Right hindlimb (tissue), 1 donor: ENCODE measurements around the gene TTLL4.
A peak's percentile ranks its signal among the peaks of the same experiment; 100 is the strongest.

Experiments used
- DNase-seq: peaks from one replicate; pipeline ENCODE4 v3.0.0-alpha.2; 2018

TTLL4 gene

DNA sequence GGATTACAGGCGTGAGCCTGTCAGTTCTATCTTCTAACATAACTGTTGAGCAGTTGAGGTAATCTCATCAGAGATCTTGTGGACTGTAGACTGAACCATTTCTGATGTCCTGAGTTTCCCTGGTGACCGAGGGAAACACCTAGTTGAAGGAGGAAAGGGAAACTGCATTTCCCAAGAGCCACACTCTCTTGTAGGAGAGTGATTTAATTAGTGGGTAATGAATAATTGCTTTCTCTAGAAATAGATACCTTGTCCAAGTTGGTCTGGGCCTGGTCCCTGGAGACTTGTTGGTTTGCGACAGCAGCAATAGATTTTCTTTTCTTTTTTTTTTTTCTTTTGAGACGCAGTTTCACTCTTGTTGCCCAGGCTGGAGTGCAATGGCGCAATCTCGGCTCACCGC, 7.4 kb downstream of the TTLL4 start:
- DNase-seq = no peak

DNA sequence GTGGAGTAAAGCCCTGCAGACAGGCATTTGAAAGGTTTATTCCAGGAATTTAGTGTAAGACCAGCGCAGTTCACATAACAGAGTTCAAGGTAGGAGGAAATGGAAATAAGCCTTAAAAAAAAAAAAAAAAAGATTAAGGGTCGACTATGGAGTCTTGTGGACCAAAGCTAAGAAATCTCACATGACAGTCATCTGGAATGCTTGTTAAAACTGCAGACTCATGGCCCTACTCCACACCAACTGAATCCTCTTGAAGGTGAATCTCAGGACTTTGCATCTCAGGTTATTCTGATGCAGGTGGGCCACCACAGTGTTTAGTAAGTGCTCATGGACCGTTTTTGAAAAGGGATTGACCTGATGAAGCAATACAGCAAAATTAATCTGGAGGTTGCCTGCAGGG, 8.8 kb downstream of the TTLL4 start:
- no peak for DNase-seq

GRCh38 chr2:218720048-218721041, 9.7 kb downstream of the TTLL4 start:
- no peak for DNase-seq

DNA sequence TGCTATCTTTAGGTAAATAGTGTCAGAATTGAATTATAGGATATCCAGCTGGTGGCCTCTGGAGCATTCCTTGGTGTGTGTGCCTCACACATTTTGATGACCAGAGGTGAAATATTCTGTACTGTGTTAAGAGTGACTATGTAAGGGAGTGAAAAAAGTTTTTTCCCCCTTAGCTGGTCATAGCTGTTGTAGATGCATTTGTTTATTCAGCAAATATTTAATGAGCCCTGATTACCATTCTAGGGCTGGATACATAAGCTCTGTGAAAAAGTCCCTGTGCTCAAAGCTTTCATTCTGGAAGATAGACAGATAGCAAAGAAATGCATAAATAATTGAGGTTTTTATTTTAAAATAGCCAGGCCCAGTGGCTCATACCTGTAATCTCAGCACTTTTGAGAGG, 10.9 kb downstream of the TTLL4 start:
- no peak for DNase-seq

DNA sequence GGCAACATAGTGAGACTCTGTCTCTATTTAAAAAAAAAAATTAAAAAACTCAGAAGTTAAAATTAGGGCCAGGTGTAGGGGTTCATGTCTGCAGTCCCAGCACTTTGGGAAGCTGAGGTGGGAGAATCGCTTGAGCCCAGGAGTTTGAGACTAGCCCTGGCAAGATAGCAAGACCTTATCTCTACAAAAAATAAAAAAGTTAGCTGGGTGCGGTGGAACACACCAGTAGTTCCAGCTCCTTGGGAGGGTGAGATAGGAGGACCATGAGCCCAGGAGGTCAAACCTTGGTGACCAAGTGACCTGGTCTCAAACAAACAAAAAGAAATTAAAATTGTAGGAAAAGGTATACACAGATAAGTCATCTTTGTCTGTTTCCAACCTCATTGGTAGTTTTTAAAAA, 11.3 kb downstream of the TTLL4 start:
- no peak for DNase-seq

- DNase-seq = no peak
Measured at GRCh38 chr2:218722419-218722818, 11.8 kb downstream of the TTLL4 start.

DNA sequence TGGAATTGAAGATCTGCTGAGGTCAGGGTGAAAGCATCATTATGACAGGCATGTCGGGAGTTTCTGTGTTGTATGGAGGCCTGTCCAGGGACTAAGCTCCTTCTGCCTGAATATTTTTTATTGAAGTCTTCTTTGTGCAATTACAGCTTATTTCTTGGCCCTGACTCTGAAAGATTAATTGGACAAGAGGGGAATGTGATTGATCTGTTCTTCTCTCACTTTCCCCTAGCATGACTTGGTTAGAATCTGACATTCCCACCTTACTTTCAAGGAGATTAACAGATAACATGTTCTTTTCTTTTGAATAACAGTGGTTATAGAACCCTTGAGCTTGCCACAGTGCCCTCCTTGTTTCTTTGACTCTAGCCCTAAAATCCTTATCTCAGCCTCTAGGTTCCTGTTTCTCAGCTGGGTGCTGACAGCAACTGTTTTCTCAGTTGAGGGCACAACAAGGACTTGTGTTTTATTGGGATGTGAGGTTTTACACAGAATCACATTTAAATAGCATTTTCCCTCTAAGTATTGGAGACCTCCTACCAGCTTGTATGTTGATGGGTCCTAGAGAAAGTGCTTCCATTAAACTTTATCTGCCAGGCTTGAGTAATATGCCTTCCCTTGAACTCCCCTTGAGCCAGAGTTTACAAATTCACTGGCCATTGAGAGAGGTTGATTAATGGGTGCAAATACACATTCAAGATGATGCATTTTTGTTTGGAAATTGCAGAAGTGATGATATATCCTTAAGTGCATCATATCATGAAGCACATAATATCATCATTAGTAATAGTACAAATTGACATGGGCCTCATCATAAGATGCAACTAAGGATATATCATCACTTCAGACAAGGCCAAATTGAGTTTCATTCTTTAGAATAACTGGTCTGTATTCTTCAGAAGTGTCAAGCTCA, 12.5 kb downstream of the TTLL4 start:
- DNase-seq = no peak

- no peak for DNase-seq
Measured at GRCh38 chr2:218726004-218726574, 15.5 kb downstream of the TTLL4 start.

DNA sequence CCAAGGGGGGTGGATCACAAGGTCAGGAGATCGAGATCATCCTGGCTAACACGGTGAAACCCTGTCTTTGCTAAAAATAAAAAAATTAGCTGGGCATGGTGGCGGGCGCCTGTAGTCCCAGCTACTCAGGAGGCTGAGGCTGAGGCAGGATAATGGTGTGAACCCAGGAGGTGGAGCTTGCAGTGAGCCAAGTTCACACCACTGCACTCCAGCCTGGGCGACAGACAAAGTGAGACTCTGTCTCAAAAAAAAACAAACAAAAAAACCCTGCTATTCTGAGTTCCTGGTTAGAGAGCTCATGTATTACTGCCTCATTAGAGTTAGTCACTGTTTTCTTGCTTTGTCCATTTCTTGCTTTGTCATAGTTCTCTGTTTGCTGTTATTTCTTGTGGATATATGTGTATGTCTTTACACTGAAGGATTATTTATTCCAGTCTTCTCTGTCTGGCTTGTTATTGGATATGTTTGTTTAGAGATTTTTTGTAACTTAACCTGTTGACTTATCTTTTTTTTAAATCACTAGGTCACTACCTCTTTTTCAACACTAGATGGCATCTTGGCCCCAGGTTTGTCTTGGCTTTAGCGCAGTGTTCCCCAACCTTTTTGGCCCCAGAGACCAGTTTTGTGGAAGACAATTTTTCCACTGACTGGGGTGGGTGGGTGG, 17.0 kb downstream of the TTLL4 start:
- no peak for DNase-seq

- DNase-seq = no peak
Measured at GRCh38 chr2:218729640-218730039, 19.0 kb downstream of the TTLL4 start.

- DNase-seq = no peak
Measured at GRCh38 chr2:218732052-218732760, 21.6 kb downstream of the TTLL4 start.

- no peak for DNase-seq
Measured at GRCh38 chr2:218732761-218733158, 22.1 kb downstream of the TTLL4 start.

- DNase-seq = no peak
Measured at GRCh38 chr2:218733171-218734021, 22.8 kb downstream of the TTLL4 start.

DNA sequence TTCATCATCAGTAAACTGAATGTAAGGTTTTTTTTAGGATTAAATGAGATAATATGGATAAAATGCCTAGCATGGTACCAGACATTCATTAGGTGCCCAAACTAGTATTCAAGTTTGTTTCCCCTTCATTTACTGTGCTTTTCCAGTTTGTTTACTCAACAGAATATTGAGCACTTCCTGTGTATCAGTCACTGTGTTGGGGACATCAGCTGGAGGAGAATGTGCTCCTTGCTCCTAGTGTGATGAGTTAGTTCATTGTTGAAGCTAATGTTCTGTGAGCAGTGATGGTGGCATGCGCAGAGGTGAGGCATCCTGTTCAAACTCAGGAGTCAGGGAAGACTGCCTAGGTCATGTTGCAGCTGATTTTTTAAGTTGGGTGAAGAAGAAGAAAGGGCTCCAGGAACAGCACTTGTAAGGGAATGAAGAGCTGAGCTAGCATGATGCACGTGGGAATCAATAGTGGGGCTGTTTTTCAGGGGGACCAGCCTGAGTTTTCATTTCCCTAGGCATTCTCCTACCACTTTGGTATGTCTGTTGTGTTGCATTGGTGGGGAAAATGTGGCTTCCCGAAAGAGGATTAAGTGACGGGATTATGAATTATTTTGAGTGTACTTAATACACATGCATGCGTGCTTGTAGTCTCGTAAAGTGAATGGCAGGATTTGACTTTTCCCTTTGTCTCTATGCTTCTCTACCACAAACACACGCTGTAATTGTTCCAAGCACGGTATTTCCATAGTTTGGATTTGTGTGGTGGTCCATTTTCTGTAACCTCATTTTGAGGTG, 23.7 kb downstream of the TTLL4 start:
- no peak for DNase-seq

DNA sequence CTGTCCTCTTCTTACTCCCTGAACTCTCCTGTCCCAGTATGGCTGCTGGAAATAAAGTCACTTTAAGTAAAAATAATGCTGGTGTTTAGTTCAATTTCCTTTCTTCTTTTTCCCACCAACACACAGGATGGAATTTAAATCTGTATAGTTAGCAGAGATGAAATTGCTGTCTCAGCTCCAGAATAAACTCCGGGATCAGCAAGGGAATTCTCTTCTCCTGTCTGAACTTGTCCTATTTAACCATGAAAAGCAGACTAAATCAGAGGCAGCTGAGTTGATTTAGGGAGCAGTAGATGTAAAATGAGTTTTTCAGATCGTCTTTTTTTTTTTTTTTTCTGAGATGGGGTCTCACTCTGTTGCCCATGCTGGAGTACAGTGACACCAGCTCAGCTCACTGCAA, 25.9 kb downstream of the TTLL4 start:
- DNase-seq = no peak

DNA sequence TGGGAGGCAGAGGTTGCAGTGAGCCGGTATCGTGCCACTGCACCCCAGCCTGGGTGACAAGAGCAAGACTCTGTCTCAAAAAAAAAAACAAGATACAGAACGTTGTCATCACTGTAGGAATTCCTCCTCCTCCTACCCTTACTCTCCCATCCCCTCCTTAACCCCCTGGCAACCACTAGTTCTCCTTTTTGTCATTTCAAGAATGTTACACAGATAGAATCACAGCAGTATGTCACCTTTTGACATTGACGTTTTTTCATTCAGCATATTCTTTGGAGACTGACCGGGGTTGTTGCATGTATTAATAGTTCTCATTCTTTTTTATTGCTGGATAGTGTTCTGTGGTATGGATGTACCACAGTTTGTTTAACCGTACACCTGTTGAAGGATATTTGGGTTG, 32.4 kb downstream of the TTLL4 start:
- DNase-seq = no peak

GRCh38 chr2:218744615-218745014, 34.0 kb downstream of the TTLL4 start:
- no peak for DNase-seq

DNA sequence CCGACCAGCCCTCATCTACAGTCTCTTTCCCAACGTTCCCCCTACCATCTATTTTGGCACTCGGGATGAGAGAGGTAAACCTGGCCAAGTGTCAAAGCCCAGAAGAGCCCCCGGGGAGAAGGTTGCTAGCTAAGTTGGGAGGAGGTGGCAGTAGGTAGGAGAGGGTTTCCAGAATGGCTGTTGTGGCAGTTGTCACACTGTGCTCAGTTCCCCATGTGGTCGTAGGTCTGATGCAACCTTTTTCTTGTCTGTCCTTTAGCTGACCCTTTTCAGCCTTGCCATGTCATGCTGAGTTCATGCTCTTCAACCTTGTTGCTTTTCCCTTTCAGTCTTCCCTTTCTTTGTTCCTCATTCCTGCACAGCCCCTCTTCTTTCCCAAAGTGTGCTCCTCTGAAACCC, 34.5 kb downstream of the TTLL4 start:
- no peak for DNase-seq

GRCh38 chr2:218745559-218746469, 35.2 kb downstream of the TTLL4 start:
- DNase-seq = peak; percentile 76
